A204.1 (cell line): ENCODE measurements around the gene PGBD2.
"Not testable (repeated sequence)": the region's sequence is repeated elsewhere in the genome, so short reads cannot be mapped to it uniquely, and the experiment has no call there.

Source experiments
- FAIRE-seq: peaks from 2 replicates; lab custom pipeline; 2012; peaks lifted over from hg19 to GRCh38; lab: Jason Lieb, UNC

PGBD2 gene

DNA sequence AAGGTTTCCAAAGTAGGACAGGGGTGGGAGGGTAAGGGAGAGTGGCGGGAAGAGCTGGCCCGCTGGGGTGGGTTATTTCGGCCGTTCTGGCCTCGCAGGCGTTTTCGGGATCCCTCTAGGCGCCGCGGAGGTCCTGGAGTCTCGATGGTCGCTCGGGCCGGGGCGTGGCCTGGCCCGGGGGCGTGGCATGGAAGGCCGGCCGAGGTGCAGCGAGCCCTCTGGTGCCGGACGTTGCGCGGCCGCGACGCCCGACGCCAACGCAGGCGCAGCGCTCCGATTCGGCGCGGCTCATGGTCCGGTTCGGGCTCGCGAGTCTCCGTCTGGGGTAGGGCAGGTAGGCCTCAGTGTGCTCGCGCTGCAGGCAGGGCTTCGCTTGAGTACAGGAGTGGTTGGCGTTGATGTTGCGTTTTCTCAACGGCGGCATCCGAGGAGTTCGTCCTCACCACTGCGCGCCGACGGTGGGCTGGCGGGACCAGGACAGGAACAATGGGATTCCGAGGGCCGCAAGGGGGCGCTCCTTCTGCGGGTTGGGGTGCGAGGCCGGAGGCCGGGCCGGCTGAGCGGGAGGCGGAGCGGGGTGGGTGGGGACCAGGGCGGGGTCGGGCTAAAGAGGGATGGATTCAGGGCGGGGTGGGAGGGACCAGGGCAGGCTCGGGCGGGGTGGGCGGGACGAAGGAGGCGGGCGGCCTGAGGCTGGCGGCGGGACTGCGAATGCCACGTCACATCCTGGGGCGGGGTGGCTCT is at the start of gene PGBD2:
PGBD2 (plus strand) TSS at position 227 of the 744 bp plus-strand sequence. CDS start 7,628 bp downstream, outside the sequence.
- no peak for FAIRE-seq

DNA sequence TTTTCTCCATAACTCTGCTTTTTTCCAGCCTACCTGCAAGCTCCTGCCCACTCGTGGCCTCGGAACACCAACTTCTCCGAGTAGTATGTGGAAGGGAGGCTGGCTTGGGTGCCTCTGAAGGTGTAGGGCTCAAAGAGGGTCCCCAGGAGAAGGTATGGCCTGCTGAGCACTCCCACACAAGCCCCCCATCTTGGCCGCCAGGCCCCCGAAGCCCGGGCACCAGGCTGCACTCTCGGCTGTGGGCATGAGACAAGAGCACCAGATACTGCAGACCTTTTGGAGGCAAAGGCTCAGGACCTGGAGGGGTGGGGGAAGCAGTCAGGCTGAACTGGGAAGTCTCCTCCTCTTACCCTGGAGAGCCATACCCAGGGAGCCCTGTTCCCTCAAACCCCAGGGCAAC is 48.8 kb upstream of the PGBD2 start:
- FAIRE-seq = no peak

- FAIRE-seq = no peak
Measured at GRCh38 chr1:248857749-248858095, 48.3 kb upstream of the PGBD2 start.

- no peak for FAIRE-seq
Measured at GRCh38 chr1:248858096-248858890, 47.7 kb upstream of the PGBD2 start.

DNA sequence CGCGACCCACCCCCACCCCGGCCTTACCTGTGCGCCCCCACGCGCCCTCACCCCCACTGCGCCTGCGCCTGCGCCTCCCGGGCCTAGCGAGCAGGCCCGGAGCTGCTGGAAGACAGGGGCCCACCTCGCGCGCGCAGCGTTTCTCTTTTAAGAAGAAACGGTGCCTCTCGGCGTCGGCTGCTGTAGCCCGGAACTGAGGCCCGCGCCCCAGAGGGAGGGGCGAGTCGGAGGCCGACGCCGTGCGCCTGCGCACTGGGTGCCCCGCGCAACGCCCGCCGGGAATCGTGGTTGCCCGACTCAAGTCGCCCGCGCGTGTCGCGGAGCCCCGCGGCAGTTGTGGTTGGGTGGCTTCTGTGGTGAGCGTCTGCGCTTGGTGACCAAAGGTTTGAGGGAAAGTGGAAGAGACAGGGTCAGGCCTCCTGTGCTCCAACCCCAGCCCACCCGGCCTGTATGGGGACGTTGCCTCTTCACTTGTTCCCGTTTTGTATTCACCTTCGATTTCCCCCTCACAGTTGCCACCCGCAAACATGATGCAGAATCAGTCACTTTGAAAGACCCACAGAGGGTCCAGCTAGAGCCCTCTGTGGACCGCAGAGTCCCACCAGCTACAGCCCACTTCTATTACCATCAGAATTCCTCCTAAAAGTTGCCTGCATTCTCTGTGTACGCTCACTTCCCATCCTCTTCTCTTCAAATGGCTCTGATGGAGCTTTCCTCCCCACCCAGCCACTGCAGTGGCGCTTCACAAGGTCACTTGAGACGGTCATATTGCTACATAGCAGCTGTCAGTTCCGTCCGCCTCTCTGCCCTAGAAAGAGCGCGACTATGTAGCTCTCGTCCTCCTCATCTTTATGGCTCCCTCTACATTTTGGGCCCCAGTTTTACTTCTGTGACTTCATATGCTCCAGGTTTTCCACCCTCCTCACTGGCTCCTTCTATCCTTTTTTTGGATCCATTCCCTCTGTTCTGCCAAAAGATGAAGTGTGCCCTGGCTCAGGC is 46.8 kb upstream of the PGBD2 start, which contains the start of gene ZNF692:
ZNF692 (minus strand) TSS at position 195 of the 999 bp plus-strand sequence. CDS start 776 bp downstream, outside the sequence.
- no peak for FAIRE-seq

- no peak for FAIRE-seq
Measured at GRCh38 chr1:248860007-248860406, 46.0 kb upstream of the PGBD2 start.

GRCh38 chr1:248861616-248862015 is 44.4 kb upstream of the PGBD2 start:
- no peak for FAIRE-seq

GRCh38 chr1:248862695-248862997 is 43.4 kb upstream of the PGBD2 start:
- no peak for FAIRE-seq

DNA sequence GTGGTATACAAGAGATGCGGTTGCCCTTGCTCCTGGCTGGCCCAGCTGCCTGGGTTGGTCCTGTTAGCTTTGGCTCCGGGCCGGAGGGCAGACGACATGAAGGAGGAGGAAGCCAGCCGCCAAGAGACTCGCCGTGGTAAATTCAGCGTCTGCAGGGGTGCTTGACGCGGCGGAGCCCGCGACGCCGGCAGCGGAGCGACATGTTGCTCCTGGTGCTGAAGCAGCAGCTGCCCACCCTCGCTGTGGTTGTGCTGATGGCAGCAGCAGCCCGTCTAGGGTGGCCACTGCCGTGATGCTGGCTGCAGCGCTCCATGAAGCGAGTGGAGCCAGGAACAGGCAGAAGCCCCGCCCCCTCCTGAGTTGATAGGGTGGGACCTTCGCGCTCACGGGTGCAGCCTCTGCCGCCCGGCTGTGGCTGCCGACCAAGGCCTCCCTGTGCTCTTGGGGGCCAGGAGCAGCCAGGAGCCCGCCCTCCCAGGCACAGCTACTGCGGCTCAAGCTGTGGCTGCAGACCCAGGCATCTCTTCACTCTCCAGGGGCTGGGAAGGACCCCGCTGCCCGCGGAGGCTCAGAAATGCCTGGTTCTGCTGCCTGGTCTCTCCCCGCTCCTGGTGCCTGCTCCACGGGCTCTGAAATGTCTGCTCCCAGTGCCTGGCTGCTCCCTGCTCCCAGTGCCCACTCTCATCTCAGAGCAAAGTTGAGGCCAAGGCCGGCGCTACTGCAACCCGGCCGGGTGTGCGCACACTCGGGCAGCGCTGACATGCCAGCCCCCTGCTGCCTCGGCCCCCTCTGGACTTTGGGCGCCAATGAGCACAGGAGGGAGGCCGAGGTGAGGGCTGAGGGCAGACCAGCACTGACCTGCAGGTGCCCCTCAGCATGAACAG is 42.8 kb upstream of the PGBD2 start:
- FAIRE-seq = no peak

- FAIRE-seq = no peak
Measured at GRCh38 chr1:248871837-248872401, 34.1 kb upstream of the PGBD2 start.

DNA sequence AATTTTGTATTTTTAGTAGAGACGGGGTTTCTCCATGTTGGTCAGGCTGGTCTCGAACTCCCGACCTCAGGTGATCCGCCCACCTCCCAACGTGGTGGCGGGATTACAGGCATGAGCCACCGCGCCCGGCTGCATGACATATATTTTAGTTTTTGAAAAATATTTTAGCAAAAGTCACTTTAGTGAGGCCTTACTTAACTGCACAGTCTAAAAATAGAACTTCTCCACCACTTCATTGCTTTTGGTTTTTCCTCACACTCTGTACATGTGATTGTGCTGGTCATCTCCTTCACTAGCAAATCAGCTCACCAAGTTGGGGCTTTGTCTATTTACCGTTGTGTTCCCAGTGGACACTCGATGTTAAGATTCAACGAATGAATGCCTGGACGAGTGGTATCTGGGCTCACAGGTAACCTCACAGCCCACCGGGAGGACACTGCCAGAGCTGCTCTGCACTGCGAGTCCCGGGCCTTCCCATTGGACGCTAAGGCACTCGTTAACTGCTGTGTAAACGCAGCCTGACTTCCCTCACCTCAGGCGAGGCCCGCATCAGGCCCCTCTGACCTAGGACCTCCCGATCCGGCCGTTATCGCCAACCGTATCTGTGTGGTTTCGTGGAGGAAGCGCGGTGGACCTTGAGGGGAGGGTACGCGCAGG is 33.2 kb upstream of the PGBD2 start:
- FAIRE-seq = no peak

GRCh38 chr1:248873409-248873992 is 32.5 kb upstream of the PGBD2 start:
- peak; percentile 3 for FAIRE-seq

DNA sequence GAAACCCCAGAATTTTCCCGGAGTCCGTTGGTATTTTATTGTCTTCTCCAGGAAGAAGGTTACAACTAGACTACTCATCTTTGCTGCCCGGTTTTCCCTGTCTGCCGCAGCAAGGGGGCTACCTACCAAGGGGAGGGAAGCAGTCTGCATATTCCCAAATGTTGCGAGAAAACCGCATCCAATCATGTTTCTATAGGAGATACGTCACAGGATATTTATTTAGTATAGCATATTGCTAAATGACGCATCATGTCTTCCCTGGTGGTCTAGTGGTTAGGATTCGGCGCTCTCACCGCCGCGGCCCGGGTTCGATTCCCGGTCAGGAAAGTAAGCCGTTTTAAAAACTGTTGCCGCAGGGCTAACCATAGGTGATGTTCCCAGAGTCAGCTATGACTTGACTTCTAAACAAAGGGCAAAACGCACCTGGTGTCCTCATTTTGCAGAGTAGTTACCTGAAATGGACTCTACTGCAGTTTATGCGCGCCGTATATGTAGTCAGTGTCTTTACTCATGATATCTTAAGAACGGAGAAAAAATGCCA is 32.0 kb upstream of the PGBD2 start:
- FAIRE-seq = no peak

GRCh38 chr1:248881261-248881660 is 24.8 kb upstream of the PGBD2 start:
- FAIRE-seq = no peak

- not testable (repeated sequence) for FAIRE-seq
Measured at GRCh38 chr1:248882427-248882826, 23.6 kb upstream of the PGBD2 start.

DNA sequence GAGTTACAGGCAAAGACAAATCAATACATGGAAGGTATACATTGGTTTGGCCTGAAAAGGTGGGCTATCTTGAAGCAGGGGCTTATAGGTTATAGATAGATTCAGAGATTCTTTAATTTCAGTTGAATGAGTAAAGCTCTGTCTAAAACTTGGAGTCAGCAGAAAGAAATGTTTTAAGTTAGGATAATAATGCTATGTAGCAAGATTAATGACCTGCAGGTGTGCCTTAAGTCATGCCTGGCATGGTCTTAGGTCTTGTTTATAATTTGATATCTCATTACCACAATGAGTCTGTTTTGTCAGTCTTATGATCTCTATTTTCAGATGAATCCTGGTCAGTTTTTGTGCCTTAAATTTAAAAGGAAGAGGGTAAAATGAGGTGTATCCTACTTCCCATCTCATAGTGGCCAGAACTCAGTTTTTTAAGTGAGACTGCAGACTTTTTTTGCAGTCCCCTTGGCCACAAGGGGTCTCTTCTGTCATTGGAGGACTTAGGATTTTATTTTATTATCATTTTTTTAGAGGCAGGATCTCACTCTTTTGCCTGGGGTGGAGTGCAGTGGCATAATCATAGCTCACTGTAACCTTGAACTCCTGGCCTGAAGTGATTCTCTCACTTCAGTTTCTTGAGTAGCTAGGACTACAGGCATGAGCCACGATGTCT is 21.3 kb upstream of the PGBD2 start:
- no peak for FAIRE-seq

GRCh38 chr1:248885646-248886045 is 20.4 kb upstream of the PGBD2 start:
- FAIRE-seq = no peak

DNA sequence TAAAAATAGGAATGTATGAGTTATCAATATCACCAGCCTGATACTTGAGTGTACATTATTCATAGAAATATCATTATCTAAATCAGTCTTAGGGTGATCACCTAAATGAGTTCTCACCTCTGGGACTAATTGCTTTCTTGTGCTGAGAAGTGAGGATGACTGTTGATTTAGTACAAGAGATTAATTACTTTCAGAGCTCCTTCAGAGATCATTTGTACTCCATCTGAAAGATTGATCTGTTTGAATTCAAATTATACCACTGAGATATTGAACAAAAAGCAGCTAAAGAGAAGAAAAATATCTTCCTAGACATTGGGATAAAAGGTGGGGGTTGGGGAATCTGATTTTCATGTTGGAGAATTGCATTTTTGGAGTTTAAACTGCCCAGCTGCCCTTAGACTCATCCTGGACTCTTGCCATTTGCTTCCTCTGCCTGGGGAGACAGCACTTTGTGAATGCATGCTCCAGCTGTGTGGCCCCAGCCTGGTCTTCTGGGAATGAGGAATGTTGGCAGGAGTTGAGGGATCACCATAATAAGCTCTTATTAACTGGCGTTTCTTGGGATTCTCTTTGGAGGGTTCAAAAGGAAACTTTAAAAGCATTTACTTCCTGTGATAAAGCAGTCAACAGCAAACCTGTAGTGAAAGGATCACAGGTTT is 19.7 kb upstream of the PGBD2 start:
- FAIRE-seq = no peak

GRCh38 chr1:248889914-248890243 is 16.2 kb upstream of the PGBD2 start:
- FAIRE-seq = not testable (repeated sequence)
